WTC11 (cell line): ENCODE measurements around the gene PRR15L. TPM values are rescaled to one million over a fixed set of nuclear protein-coding genes. Genes with fewer than 3 reads are reported as not detected.
"Not testable (repeated sequence)": the region's sequence is repeated elsewhere in the genome, so short reads cannot be mapped to it uniquely, and the experiment has no call there.

Experiments used
- ATAC-seq: fragments of 200-7000 bp; cut with Tn5 transposase; 2 replicates; pipeline ENCODE4 v1.10.0; 2021; ENCODE audit warnings: mild to moderate bottlenecking, moderate library complexity
- CTCF ChIA-PET: fragments of 300-600 bp; sonication (Branson Sonifier 250); formaldehyde crosslinking; loops from one replicate; lab custom pipeline; 2021; ENCODE audit warnings: antibody characterized with exemption; lab: Charles Lee
- POLR2A ChIA-PET: fragments of 350-600 bp; sonication (Branson Sonifier 250); formaldehyde crosslinking; loops from one replicate; lab custom pipeline; 2021; ENCODE audit warnings: antibody characterized with exemption; lab: Charles Lee
- DNase-seq: peaks from one replicate; pipeline ENCODE4 v3.0.0; 2021; ENCODE audit warnings: low spot score
- H3K27ac Mint-ChIP-seq: 2 replicates; pipeline ENCODE4 v1.8.0; 2021; ENCODE audit warnings: mixed read lengths
- H3K27me3 Mint-ChIP-seq: 2 replicates; pipeline ENCODE4 v1.8.0; 2021; ENCODE audit warnings: low read depth, mild to moderate bottlenecking, moderate library complexity, mixed read lengths
- H3K36me3 Mint-ChIP-seq: 2 replicates; pipeline ENCODE4 v1.8.0; 2021; ENCODE audit warnings: mixed read lengths
- H3K4me1 Mint-ChIP-seq: 2 replicates; pipeline ENCODE4 v1.8.0; 2022; ENCODE audit warnings: mixed read lengths
- H3K4me3 Mint-ChIP-seq: 2 replicates; pipeline ENCODE4 v1.8.0; 2021; ENCODE audit warnings: mild to moderate bottlenecking, moderate library complexity, mixed read lengths
- H3K9me3 Mint-ChIP-seq: 2 replicates; pipeline ENCODE4 v1.8.0; 2021; ENCODE audit warnings: mixed read lengths
- EMX1 ChIP-seq: fragments of 250-450 bp; sonication (Bioruptor Pico); IDR thresholded peaks from 2 replicates; pipeline ENCODE4 v1.8.0; 2021; ENCODE audit warnings: mild to moderate bottlenecking
- FOXJ3 ChIP-seq: sonication (generic); formaldehyde crosslinking; IDR thresholded peaks from 2 replicates; pipeline ENCODE4 v1.9.0; 2021; ENCODE audit warnings: missing genetic modification reagents, mild to moderate bottlenecking, borderline replicate concordance
- FOXP1 ChIP-seq: sonication (generic); formaldehyde crosslinking; IDR thresholded peaks from 2 replicates; pipeline ENCODE4 v1.8.0; 2022; ENCODE audit warnings: missing genetic modification reagents, mild to moderate bottlenecking, moderate library complexity, borderline replicate concordance
- GTF2I ChIP-seq: fragments of 250-450 bp; sonication (Bioruptor Pico); conservative IDR thresholded peaks from 2 replicates; pipeline ENCODE4 v1.4.0; 2021; ENCODE audit warnings: mild to moderate bottlenecking
- MYBL2 ChIP-seq: sonication (generic); formaldehyde crosslinking; IDR thresholded peaks from 2 replicates; pipeline ENCODE4 v1.8.1; 2023; ENCODE audit warnings: mild to moderate bottlenecking, moderate library complexity, missing genetic modification reagents
- NFATC4 ChIP-seq: fragments of 250-450 bp; sonication (Bioruptor Pico); IDR thresholded peaks from 2 replicates; pipeline ENCODE4 v1.9.0; 2021; ENCODE audit warnings: mild to moderate bottlenecking
- NFE2L1 ChIP-seq: sonication (generic); formaldehyde crosslinking; IDR thresholded peaks from 2 replicates; pipeline ENCODE4 v1.8.1; 2023; ENCODE audit warnings: missing genetic modification reagents
- NR1H2 ChIP-seq: sonication (generic); formaldehyde crosslinking; IDR thresholded peaks from 2 replicates; pipeline ENCODE4 v1.9.0; 2021; ENCODE audit warnings: mild to moderate bottlenecking, moderate library complexity, missing genetic modification reagents
- RELA ChIP-seq: sonication (generic); formaldehyde crosslinking; IDR thresholded peaks from 2 replicates; pipeline ENCODE4 v1.8.1; 2022; ENCODE audit warnings: missing genetic modification reagents, mild to moderate bottlenecking, borderline replicate concordance
- TCF7 ChIP-seq: sonication (generic); formaldehyde crosslinking; IDR thresholded peaks from 2 replicates; pipeline ENCODE4 v1.8.0; 2022; ENCODE audit warnings: mild to moderate bottlenecking, low read depth, missing genetic modification reagents, moderate library complexity
- TP53 ChIP-seq: sonication (generic); formaldehyde crosslinking; IDR thresholded peaks from 2 replicates; pipeline ENCODE4 v1.8.1; 2023; ENCODE audit warnings: mild to moderate bottlenecking, missing genetic modification reagents
- ZNF317 ChIP-seq: sonication (generic); formaldehyde crosslinking; IDR thresholded peaks from 2 replicates; pipeline ENCODE4 v1.8.1; 2023; ENCODE audit warnings: low read depth, mild to moderate bottlenecking, moderate library complexity, missing genetic modification reagents, borderline replicate concordance
- total RNA-seq: library from RNA; stranded (reverse); gene quantifications from 3 replicates; pipeline ENCODE4 v1.2.3, GENCODE V29; 2021
- TF ChIP-seq, protein P1 (sequence below): sonication (generic); formaldehyde crosslinking; IDR thresholded peaks from 2 replicates; pipeline ENCODE4 v1.8.1; 2023; ENCODE audit warnings: mild to moderate bottlenecking, missing genetic modification reagents
- TF ChIP-seq, protein P2 (sequence below): sonication (generic); formaldehyde crosslinking; IDR thresholded peaks from 2 replicates; pipeline ENCODE4 v1.8.0; 2022; ENCODE audit warnings: missing genetic modification reagents
- TF ChIP-seq, protein P3 (sequence below): sonication (generic); formaldehyde crosslinking; IDR thresholded peaks from 2 replicates; pipeline ENCODE4 v1.8.0; 2023; ENCODE audit warnings: missing genetic modification reagents
- TF ChIP-seq, protein P4 (sequence below): sonication (generic); formaldehyde crosslinking; IDR thresholded peaks from 2 replicates; pipeline ENCODE4 v1.8.1; 2022; ENCODE audit warnings: missing genetic modification reagents, borderline replicate concordance
- TF ChIP-seq, protein P5 (sequence below): fragments of 250-450 bp; sonication (Bioruptor Pico); IDR thresholded peaks from 2 replicates; pipeline ENCODE4 v1.9.0; 2021; ENCODE audit warnings: mild to moderate bottlenecking, borderline replicate concordance
- TF ChIP-seq, protein P6 (sequence below): sonication (generic); formaldehyde crosslinking; IDR thresholded peaks from 2 replicates; pipeline ENCODE4 v1.8.1; 2023; ENCODE audit warnings: mild to moderate bottlenecking, moderate library complexity, missing genetic modification reagents
- TF ChIP-seq, protein P7 (sequence below): sonication (generic); formaldehyde crosslinking; IDR thresholded peaks from 2 replicates; pipeline ENCODE4 v1.8.1; 2022; ENCODE audit warnings: mild to moderate bottlenecking, missing genetic modification reagents, moderate library complexity, borderline replicate concordance

The PRR15L gene
- total RNA-seq, 1 experiment from 2014 or later, result 0.59 TPM

DNA sequence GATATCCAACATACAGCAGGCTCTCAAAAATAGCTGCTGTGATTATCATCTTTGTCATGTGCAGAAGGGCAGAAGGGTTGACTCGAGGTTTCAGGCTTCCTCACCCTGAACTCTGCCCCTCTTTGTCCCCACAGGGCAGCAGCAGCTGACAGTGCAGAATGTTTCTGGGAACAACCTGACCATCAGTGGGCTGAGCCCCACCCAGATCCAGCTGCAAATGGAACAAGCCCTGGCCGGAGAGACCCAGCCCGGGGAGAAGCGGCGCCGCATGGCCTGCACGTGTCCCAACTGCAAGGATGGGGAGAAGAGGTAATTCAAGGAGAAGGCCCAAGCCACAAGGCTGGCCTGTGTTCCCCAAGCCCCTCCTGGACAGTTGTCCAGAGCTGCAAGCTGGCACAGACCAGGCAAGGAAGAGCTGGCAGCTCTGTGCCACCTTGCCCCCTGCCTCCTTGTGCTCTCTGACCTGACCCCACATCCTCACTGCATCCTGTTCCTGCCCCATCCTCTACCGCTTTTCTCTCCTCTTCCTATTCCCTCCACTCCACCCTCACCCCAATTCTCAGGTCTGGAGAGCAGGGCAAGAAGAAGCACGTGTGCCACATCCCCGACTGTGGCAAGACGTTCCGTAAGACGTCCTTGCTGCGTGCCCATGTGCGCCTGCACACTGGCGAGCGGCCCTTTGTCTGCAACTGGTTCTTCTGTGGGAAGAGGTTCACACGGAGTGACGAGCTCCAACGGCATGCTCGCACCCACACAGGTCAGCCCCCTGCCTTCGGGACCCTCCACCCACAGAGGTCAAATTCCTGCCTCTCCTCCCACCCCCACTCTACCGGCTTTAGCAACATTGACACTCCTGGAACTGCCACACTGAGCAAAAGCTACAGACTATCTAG lies 32.7 kb downstream of the PRR15L start:
- Mint-ChIP-seq H3K4me3 (no peak overlapping the region), H3K4me1 (no peaks in the 10 kb centered on the region), H3K27me3 (no peaks in the 10 kb centered on the region; the same call in 1 of the 2 replicates), H3K36me3 (peaks cover 14% of the 10 kb centered on the region), H3K9me3 (no peaks in the 10 kb centered on the region), H3K27ac (no peak overlapping the region; the same call in 1 of the 2 replicates)
- ChIA-PET CTCF (interaction anchor here (0.6 to 1.0 kb wide), 2 partner anchors 14 to 77 kb away, joined by 3 to 4 read pairs; no protein-coding TSS in a partner anchor), POLR2A (no interaction called here)
- TF ChIP-seq, protein P1, sequence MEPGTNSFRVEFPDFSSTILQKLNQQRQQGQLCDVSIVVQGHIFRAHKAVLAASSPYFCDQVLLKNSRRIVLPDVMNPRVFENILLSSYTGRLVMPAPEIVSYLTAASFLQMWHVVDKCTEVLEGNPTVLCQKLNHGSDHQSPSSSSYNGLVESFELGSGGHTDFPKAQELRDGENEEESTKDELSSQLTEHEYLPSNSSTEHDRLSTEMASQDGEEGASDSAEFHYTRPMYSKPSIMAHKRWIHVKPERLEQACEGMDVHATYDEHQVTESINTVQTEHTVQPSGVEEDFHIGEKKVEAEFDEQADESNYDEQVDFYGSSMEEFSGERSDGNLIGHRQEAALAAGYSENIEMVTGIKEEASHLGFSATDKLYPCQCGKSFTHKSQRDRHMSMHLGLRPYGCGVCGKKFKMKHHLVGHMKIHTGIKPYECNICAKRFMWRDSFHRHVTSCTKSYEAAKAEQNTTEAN, result no peak
- TF ChIP-seq, protein P2, sequence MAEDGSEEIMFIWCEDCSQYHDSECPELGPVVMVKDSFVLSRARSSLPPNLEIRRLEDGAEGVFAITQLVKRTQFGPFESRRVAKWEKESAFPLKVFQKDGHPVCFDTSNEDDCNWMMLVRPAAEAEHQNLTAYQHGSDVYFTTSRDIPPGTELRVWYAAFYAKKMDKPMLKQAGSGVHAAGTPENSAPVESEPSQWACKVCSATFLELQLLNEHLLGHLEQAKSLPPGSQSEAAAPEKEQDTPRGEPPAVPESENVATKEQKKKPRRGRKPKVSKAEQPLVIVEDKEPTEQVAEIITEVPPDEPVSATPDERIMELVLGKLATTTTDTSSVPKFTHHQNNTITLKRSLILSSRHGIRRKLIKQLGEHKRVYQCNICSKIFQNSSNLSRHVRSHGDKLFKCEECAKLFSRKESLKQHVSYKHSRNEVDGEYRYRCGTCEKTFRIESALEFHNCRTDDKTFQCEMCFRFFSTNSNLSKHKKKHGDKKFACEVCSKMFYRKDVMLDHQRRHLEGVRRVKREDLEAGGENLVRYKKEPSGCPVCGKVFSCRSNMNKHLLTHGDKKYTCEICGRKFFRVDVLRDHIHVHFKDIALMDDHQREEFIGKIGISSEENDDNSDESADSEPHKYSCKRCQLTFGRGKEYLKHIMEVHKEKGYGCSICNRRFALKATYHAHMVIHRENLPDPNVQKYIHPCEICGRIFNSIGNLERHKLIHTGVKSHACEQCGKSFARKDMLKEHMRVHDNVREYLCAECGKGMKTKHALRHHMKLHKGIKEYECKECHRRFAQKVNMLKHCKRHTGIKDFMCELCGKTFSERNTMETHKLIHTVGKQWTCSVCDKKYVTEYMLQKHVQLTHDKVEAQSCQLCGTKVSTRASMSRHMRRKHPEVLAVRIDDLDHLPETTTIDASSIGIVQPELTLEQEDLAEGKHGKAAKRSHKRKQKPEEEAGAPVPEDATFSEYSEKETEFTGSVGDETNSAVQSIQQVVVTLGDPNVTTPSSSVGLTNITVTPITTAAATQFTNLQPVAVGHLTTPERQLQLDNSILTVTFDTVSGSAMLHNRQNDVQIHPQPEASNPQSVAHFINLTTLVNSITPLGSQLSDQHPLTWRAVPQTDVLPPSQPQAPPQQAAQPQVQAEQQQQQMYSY (CRISPR knock-in tag), result no peak
- TF ChIP-seq MYBL2 (CRISPR knock-in tag) (no peak), FOXJ3 (CRISPR knock-in tag) (no peak), TP53 (CRISPR knock-in tag) (no peak), RELA (no peak), EMX1 (CRISPR knock-in tag) (no peak), NFE2L1 (no peak), GTF2I (no peak), TCF7 (CRISPR knock-in tag) (no peak), ZNF317 (CRISPR knock-in tag) (no peak), FOXP1 (no peak), NFATC4 (no peak), NR1H2 (CRISPR knock-in tag) (no peak)
- TF ChIP-seq, protein P3, sequence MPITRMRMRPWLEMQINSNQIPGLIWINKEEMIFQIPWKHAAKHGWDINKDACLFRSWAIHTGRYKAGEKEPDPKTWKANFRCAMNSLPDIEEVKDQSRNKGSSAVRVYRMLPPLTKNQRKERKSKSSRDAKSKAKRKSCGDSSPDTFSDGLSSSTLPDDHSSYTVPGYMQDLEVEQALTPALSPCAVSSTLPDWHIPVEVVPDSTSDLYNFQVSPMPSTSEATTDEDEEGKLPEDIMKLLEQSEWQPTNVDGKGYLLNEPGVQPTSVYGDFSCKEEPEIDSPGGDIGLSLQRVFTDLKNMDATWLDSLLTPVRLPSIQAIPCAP (CRISPR knock-in tag), result no peak
- TF ChIP-seq, protein P4, sequence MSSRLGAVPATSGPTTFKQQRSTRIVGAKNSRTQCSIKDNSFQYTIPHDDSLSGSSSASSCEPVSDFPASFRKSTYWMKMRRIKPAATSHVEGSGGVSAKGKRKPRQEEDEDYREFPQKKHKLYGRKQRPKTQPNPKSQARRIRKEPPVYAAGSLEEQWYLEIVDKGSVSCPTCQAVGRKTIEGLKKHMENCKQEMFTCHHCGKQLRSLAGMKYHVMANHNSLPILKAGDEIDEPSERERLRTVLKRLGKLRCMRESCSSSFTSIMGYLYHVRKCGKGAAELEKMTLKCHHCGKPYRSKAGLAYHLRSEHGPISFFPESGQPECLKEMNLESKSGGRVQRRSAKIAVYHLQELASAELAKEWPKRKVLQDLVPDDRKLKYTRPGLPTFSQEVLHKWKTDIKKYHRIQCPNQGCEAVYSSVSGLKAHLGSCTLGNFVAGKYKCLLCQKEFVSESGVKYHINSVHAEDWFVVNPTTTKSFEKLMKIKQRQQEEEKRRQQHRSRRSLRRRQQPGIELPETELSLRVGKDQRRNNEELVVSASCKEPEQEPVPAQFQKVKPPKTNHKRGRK (CRISPR knock-in tag), result no peak
- TF ChIP-seq, protein P5, sequence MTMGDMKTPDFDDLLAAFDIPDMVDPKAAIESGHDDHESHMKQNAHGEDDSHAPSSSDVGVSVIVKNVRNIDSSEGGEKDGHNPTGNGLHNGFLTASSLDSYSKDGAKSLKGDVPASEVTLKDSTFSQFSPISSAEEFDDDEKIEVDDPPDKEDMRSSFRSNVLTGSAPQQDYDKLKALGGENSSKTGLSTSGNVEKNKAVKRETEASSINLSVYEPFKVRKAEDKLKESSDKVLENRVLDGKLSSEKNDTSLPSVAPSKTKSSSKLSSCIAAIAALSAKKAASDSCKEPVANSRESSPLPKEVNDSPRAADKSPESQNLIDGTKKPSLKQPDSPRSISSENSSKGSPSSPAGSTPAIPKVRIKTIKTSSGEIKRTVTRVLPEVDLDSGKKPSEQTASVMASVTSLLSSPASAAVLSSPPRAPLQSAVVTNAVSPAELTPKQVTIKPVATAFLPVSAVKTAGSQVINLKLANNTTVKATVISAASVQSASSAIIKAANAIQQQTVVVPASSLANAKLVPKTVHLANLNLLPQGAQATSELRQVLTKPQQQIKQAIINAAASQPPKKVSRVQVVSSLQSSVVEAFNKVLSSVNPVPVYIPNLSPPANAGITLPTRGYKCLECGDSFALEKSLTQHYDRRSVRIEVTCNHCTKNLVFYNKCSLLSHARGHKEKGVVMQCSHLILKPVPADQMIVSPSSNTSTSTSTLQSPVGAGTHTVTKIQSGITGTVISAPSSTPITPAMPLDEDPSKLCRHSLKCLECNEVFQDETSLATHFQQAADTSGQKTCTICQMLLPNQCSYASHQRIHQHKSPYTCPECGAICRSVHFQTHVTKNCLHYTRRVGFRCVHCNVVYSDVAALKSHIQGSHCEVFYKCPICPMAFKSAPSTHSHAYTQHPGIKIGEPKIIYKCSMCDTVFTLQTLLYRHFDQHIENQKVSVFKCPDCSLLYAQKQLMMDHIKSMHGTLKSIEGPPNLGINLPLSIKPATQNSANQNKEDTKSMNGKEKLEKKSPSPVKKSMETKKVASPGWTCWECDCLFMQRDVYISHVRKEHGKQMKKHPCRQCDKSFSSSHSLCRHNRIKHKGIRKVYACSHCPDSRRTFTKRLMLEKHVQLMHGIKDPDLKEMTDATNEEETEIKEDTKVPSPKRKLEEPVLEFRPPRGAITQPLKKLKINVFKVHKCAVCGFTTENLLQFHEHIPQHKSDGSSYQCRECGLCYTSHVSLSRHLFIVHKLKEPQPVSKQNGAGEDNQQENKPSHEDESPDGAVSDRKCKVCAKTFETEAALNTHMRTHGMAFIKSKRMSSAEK (CRISPR knock-in tag), result no peak
- TF ChIP-seq, protein P6, sequence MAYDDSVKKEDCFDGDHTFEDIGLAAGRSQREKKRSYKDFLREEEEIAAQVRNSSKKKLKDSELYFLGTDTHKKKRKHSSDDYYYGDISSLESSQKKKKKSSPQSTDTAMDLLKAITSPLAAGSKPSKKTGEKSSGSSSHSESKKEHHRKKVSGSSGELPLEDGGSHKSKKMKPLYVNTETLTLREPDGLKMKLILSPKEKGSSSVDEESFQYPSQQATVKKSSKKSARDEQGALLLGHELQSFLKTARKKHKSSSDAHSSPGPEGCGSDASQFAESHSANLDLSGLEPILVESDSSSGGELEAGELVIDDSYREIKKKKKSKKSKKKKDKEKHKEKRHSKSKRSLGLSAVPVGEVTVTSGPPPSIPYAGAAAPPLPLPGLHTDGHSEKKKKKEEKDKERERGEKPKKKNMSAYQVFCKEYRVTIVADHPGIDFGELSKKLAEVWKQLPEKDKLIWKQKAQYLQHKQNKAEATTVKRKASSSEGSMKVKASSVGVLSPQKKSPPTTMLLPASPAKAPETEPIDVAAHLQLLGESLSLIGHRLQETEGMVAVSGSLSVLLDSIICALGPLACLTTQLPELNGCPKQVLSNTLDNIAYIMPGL (CRISPR knock-in tag), result no peak
- TF ChIP-seq, protein P7, sequence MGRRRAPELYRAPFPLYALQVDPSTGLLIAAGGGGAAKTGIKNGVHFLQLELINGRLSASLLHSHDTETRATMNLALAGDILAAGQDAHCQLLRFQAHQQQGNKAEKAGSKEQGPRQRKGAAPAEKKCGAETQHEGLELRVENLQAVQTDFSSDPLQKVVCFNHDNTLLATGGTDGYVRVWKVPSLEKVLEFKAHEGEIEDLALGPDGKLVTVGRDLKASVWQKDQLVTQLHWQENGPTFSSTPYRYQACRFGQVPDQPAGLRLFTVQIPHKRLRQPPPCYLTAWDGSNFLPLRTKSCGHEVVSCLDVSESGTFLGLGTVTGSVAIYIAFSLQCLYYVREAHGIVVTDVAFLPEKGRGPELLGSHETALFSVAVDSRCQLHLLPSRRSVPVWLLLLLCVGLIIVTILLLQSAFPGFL (CRISPR knock-in tag), result no peak
- no peak for DNase-seq
- ATAC-seq, result no peak

DNA sequence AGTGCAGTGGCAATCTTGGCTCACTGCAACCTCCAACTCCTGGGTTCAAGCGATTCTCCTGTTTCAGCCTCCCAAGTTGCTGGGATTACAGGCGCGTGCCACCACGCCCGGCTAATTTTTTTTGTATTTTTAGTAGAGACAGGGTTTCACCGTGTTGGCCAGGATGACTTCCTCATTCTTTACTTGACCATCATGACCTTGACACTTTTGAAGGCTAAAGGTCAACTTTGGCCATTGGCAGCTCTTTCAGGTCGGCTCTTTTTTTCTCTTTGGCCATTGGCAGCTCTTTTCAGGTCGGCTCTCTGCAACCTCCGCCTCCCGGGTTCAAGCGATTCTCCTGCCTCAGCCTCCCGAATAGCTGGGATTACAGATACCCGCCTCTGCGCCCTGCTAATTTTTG lies 37.8 kb downstream of the PRR15L start:
- CTCF ChIA-PET, result interaction anchor here (0.6 kb wide), 1 partner anchor 223 kb away, joined by 3 read pairs; no protein-coding TSS in a partner anchor
- ATAC-seq, POLR2A ChIA-PET: not testable (repeated sequence)

More for the DNA sequence above, 37.8 kb downstream of the PRR15L start:
- not testable (repeated sequence) for H3K4me1 Mint-ChIP-seq, H3K36me3 Mint-ChIP-seq, DNase-seq, H3K9me3 Mint-ChIP-seq, H3K4me3 Mint-ChIP-seq, H3K27me3 Mint-ChIP-seq, H3K27ac Mint-ChIP-seq
